Activated CD8-positive, alpha-beta memory T cell treated with anti-CD3 and anti-CD28 coated beads for 36 hours (primary cell): ENCODE results near the gene DST. TPM values are rescaled to one million over a fixed set of nuclear protein-coding genes. Genes with fewer than 3 reads are reported as not detected.
"Not testable (repeated sequence)": the region's sequence is repeated elsewhere in the genome, so short reads cannot be mapped to it uniquely, and the experiment has no call there.

ENCODE experiments used
- CTCF ChIA-PET: fragments of 350-600 bp; sonication (Branson Sonifier 250); formaldehyde crosslinking; loops from one replicate; lab custom pipeline; 2021; ENCODE audit warnings: antibody characterized with exemption; lab: Charles Lee
- POLR2A ChIA-PET: fragments of 350-600 bp; sonication (Branson Sonifier 250); formaldehyde crosslinking; loops from one replicate; lab custom pipeline; 2021; ENCODE audit warnings: antibody characterized with exemption; lab: Charles Lee
- total RNA-seq, 2 experiments: library from RNA; stranded (reverse); gene quantifications; one replicate each; pipeline ENCODE4 v1.2.3, GENCODE V29; 2021

The DST gene
- total RNA-seq, 2 experiments from 2014 or later = 1.7 TPM

GRCh38 chr6:56581296-56581925, 61.3 kb downstream of the DST start:
- POLR2A ChIA-PET = no interaction called here
- CTCF ChIA-PET = interaction anchor here (0.6 kb wide), 1 partner anchor 46 kb away, joined by 3 read pairs; no protein-coding TSS in a partner anchor

GRCh38 chr6:56580271-56580670, 62.4 kb downstream of the DST start:
- ChIA-PET POLR2A (no interaction called here), CTCF (no interaction called here)

DNA sequence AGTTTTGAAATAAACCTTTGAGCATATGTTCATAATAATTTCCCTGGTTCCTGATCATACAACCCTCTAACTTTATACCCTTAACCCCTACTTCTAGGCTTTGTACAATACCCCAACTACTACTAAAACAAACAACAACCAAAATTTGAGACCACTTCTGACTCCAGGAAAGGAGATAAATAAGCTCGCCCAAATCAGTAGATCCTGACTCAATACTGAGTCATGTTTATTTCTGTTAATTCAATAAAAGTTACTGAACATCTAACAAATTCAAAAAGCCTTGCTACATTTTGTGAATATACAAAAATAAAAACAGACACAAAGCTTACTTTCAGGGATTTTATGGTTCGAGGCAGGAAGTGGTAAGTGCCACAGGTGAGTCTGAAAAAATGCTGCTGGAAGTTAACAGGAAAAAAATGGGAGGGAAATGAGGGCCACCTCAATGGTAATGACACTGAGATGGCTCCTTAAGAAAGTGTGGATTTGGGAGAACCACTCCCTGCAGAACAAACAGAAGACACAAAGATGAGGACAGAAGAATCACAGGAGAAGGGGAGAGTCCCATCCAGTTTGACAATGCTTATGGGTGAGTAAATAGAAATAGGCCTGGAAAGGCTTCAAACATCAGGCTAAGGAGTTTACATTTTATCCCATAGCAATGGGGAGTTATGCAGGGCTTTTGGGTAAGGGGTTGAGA, 63.4 kb downstream of the DST start:
- POLR2A ChIA-PET = no interaction called here

GRCh38 chr6:56575736-56576135, 67.0 kb downstream of the DST start:
- ChIA-PET POLR2A (no interaction called here), CTCF (interaction anchor here (0.6 kb wide), 1 partner anchor 217 kb away, joined by 3 read pairs; no protein-coding TSS in a partner anchor)

More for the DNA sequence above, 63.4 kb downstream of the DST start:
- CTCF ChIA-PET = no interaction called here

DNA sequence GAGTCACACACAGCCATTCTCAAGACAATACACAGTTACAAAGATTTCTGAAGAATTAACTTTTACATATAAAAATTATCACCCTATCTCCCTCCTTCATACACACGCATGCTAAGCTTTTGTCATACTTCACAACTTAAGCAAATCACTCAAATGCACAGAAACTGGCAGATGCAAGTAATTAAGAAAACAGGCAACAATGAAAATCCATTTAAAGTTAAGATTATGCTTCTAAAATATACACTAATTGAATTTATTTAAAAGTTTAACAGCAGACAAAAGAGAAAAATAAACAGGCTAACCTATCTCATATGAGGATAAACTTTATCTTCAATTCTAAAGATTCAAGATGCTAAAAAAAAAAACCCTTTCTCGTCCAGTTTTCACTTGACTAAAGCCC, 68.4 kb downstream of the DST start:
- ChIA-PET CTCF (no interaction called here), POLR2A (no interaction called here)

- CTCF ChIA-PET = no interaction called here
- POLR2A ChIA-PET = no interaction called here
These were observed 69.1 kb downstream of the DST start for GRCh38 chr6:56573624-56574023.

DNA sequence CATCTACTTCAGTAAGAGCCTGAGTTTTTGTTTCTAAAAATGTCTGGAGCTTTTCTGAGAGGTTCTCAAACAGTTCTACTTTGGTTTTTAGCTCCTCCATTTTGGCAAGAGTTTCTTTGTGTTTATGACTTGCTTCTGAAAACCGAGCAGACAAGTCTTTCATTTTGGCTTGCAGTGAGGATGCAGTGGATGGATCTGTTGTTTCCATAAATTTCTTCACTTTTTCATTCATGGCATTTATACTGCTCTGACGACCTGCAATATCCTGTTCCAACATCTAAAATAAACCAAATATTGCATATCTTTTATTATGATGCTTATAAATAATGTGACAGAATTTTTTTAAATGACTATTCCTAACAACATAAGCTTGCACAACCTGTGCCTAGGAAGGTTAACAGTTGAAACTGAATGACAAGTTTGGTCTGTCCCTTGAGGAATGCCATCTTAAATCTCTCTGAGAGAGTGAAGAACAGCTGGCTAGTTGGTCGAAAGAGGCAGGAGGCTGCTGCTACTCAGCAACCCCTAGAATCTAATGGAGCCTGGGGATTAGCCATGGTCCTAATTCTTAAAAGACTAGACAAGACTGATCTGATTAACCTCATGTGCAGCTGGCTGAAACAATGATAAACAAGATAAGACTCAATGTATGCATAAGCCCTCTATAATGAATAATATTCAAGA, 69.8 kb downstream of the DST start:
- POLR2A ChIA-PET = no interaction called here
- CTCF ChIA-PET = no interaction called here

- ChIA-PET POLR2A (no interaction called here), CTCF (no interaction called here)
These were observed 71.1 kb downstream of the DST start for GRCh38 chr6:56571605-56572004.

DNA sequence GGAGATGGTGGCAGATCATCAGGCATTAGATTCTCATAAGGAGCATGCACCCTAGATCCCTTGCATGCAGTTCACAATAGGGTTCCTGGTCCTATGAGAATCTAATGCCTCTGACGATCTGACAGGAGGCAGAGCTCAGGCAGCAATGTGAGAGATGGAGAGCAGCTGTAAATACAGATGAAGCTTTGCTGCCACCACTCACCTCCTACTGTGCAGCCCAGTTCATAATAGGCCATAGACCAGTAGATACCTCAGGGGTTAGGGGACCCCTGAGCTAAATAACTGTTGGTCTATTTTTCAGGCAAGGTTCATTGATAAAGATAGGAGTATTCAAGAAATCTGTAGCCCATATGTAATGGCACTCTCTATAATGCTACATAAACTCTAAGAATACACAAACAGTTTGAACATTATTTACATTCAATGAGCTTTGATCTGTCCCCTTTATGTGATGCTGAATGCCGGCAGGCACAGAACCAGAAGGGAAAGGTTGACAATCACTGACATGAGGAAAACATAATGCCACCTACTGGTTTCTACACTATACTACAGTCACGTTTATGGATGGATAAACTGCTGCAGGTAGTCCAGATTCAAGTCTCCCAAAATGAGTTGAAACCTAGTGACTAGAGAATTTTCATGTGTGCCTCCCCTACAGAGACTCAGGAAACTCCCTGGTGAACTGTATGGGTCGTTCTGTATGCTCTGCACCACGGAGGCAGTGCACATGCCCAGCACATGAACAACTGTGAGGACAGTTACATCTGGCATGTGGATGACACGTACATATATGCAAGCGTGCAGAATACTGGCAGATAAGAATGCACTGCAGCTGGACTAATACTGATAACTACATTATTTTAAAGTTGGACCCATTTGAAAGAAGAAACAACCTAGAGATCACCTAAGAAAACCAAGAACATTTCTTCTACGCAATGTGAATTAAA, 72.0 kb downstream of the DST start:
- POLR2A ChIA-PET = no interaction called here

DNA sequence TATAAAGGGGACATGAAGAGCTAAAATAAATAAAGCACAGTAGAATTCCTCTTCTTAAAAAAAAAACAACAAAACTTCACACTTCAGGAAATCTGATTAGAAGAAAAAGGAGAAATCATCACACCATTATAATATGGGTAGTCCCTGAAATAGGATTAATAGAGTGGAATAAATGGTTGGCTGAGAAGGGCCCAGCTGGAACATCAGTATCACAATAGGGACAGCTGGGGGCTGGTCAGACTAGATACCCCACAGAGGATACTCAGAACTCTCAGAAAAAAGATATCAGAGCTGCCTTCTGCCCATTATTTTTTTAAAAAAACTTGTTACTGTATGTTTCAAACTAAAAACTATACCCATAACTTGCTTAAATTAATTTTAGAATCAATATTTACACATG, 75.2 kb downstream of the DST start:
- POLR2A ChIA-PET = no interaction called here

More for the DNA sequence above, 72.0 kb downstream of the DST start:
- CTCF ChIA-PET = interaction anchor here (0.8 kb wide), 1 partner anchor 10 kb away, joined by 3 read pairs; no protein-coding TSS in a partner anchor

GRCh38 chr6:56562730-56563129, 80.0 kb downstream of the DST start:
- POLR2A ChIA-PET = not testable (repeated sequence)

More for the DNA sequence above, 75.2 kb downstream of the DST start:
- CTCF ChIA-PET = interaction anchor here (0.6 to 0.7 kb wide), 2 partner anchors 21 to 25 kb away, joined by 3 to 6 read pairs; no protein-coding TSS in a partner anchor

GRCh38 chr6:56556751-56557540, 85.7 kb downstream of the DST start:
- ChIA-PET POLR2A (no interaction called here), CTCF (no interaction called here)

More at GRCh38 chr6:56562730-56563129, 80.0 kb downstream of the DST start:
- CTCF ChIA-PET = not testable (repeated sequence)

GRCh38 chr6:56555438-56555872, 87.2 kb downstream of the DST start:
- CTCF ChIA-PET = no interaction called here
- POLR2A ChIA-PET = no interaction called here

DNA sequence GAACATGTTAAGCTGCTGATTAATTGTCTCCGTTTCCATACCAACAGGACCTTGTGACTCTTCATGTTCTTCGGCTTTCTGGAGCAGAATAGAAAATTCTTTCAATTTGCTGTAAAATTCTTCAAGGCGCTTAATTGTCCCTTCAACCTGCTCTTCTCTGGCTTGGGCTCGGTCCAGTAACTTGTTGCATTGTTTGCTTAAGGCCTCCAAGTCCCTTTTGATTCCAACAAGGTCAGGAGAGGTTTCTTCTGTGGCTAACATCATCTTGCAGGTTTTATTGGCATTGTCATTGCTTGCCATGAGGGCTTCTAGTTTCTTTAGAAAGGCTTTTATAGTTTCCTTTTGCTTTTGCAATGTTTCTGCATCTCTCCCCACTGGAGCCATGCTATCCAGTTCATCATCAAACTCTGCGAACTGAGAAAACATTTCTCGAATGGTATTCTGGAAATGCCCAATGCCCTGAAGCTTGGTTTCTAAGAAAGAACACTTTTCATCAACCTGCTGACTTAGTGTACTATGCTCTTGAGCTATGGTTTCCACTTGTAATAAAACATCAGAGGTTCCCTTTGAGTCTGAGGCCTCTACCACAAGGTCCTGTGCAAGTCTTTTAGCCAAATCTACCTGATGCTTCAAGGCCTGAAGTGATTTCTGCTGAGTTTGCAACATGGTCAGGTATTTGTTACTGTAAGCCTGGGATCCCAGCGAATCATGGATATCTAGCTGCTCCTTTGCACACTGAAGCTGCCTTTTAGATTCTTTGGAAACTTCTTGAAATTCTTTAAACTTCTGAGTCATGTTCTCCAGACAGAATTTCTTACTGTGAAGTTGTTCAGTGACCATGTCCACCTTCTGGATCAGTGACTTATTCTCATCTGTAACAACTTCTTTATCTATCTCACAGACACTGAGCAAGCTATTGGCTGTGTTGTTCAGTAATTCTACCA, 90.2 kb downstream of the DST start:
- ChIA-PET CTCF (no interaction called here), POLR2A (no interaction called here)

GRCh38 chr6:56551409-56552120, 91.1 kb downstream of the DST start:
- ChIA-PET CTCF (no interaction called here), POLR2A (no interaction called here)

- POLR2A ChIA-PET = no interaction called here
These were observed 92.4 kb downstream of the DST start for GRCh38 chr6:56550301-56550700.

GRCh38 chr6:56549014-56549413, 93.7 kb downstream of the DST start:
- ChIA-PET CTCF (no interaction called here), POLR2A (interaction anchor here (0.6 kb wide), 1 partner anchor 71 kb away, joined by 3 read pairs; no protein-coding TSS in a partner anchor)

More at GRCh38 chr6:56550301-56550700, 92.4 kb downstream of the DST start:
- CTCF ChIA-PET = no interaction called here
